SKM-1 (cell line): Measurements from ENCODE around the gene ALKBH7.
A peak's percentile ranks its signal among the peaks of the same experiment; 100 is the strongest.
"Not testable (repeated sequence)": the region's sequence is repeated elsewhere in the genome, so short reads cannot be mapped to it uniquely, and the experiment has no call there.

Experiments
- DNase-seq: peaks from one replicate; lab custom pipeline; 2025; ENCODE audit not compliant: unreplicated experiment; lab: John Stamatoyannopoulos, UW

ALKBH7 gene, protein sequence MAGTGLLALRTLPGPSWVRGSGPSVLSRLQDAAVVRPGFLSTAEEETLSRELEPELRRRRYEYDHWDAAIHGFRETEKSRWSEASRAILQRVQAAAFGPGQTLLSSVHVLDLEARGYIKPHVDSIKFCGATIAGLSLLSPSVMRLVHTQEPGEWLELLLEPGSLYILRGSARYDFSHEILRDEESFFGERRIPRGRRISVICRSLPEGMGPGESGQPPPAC

DNA sequence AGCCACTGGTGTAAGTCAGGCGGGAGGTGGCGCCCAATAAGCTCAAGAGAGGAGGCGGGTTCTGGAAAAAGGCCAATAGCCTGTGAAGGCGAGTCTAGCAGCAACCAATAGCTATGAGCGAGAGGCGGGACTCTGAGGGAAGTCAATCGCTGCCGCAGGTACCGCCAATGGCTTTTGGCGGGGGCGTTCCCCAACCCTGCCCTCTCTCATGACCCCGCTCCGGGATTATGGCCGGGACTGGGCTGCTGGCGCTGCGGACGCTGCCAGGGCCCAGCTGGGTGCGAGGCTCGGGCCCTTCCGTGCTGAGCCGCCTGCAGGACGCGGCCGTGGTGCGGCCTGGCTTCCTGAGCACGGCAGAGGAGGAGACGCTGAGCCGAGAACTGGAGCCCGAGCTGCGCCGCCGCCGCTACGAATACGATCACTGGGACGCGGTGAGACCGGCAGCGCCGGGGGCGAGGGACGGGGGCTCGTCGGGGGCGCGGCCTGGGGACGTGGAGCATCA is at the start of gene ALKBH7:
Gene ALKBH7 (plus strand): TSS at position 201 of the 502 bp plus-strand sequence. CDS start 27 bp downstream, at position 228.
- DNase-seq, result peak; percentile 96

DNA sequence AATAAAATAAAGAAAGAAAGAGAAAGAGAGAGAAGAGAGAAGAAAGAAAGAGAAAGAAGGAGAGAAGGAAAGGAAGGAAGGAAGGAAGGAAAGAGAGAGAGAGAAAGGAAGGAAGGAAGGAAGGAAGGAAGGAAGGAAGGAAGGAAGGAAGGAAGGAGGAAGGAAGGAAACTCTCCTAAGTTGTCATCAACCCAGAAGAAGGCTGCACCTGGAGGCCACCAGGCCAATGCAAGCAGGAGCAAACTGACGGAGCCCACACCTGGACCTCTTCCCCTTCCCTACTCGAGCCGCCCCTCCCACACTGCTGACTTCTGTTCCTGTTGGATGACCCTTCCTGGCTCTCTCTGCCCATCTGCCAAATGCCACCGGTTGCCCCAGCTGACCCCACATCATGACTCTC is 47.8 kb upstream of the ALKBH7 start:
- DNase-seq, result no peak

DNA sequence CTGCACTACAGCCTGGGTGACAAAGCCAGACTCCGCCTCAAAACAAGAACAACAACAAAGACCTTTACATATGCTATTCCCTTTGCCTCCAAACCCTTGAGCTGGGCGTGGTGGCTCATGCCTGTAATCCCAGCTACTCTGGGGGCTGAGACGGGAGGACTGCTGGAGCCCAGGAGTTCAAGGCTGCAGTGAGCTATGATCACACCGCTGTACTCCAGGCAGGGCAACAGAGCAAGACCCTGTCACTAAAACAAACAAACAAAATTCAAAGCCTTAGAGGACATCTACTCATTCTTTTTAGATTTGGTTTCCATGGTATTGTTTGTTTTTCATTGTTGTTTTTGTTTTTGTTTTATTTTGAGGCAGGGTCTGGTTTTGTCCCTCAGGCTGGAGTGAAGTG is 47.0 kb upstream of the ALKBH7 start:
- DNase-seq, result no peak

DNA sequence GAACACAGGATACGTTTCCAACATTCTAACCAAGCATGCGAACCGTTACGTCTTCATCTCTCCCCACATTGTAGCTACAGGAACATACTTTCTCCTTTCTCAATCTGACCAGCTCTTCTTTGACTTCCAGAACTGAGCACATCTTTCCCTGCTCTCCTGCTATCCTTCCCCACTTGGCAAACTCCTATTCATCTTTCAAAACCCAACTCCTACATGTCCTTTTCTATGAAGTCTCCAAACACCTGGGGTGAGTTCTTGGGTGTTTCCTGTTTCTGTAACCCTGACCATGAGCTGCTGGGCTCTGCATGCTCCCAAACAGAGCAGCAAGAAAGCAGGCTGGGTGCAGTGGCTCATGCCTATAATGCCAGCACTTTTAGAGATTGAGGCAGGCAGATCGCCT is 45.8 kb upstream of the ALKBH7 start:
- no peak for DNase-seq

DNA sequence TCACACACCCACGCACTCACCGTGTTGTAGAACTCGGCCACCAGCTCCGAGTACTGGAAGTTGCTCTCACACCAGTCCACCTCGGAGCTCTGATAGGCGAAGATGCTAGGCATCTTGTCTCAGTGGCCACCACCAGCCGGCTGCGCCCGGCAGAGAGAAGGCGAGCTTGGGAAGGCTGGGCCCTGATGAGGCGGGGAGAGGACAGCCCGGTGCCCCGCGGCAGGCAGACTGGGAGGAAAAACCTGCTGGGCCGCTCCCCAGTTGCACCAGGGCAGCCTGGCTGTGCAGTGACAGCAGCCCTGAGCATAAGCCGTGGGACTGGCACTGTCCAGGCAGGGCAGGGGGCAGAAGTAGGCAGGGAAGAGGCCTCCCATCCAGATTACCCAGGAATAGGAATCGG is 39.2 kb upstream of the ALKBH7 start, which contains the start of gene ACER1:
Gene ACER1 (minus strand): TSS at position 174 of the 400 bp plus-strand sequence. CDS start 61 bp downstream, at position 113.
- no peak for DNase-seq

DNA sequence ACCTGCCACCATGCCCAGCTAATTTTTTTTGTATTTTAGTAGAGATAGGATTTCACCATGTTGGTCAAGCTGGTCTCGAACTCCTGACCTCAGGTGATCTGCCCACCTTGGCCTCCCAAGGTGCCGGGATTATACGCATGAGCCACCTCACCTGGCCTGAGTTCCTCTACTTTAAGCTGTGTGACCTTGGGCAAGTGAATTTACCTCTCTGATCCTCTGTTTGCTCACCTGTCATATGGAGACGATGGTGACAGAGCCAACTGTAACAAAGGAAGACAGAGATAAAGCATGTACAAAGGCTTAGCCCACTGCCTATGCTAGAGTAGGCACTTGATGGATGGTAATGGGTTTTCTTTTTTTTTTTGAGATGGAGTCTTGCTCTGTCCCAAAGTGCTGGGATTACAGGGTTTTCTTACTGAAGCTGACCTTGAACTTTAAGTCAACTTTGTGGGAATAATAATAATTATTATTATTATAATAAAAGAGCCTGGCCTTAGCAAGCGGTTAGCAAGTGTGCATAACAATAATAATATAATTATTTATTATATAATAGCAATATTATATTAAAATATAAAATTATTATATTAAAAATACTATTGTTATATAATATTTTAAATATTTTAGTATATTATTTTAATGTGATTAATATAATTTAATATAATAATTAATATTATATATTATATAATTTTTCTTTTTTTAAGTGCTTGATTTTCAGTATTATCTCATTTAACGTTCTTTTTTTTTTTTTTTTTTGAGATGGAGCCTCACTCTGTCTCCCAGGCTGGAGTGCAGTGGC is 37.9 kb upstream of the ALKBH7 start:
- no peak for DNase-seq

DNA sequence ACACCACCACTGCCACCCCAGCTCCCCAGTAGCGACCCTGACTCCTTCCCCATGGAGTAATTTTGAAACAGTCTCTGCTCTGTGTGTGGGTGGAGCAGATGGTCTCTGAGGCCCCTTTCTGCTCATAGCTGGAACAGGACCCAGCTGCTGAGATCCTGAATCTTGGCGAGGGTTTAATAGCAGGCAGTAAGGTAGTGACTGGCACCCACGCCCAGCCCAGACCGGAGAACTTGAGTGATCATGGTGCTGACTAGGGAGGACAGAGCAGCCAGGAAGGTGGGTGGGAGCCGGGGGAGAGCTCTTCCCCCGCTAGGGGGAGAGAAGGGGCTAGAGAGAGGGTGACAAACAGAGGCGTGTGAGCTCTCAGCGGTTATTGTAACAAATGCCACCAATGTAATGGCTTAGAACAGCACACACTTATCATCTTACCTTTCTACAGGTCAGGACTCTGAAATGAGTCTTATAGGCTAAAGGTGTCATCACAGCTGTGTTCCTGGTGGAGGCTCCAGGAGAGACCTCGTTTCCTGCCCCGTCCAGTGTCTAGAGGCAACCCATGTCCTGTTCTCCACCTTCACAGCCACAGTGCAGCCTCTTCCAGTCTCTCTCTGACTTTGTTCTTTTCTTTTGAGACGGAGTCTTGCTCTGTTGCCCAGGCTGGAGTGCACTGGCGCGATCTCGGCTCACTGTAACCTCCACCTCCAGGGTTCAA is 31.9 kb upstream of the ALKBH7 start:
- no peak for DNase-seq

DNA sequence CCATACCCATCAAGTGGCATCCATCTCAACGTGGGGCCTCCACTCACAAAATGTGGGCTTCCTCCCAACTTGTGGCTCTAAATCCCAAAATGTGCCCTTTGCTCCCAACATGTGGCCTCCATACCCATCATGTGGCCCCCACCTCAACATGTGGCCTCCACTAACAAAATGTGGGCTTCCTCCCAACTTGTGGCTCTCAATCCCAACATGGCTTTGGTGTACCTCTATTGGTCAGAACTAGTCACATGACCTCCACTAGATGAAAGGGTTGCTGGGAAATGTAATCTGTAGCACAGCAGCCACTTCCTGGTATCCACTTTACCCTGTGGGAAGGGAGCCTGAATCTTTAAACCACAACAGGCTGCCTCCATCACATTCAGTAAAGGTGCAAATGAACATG is 29.1 kb upstream of the ALKBH7 start:
- DNase-seq, result no peak

DNA sequence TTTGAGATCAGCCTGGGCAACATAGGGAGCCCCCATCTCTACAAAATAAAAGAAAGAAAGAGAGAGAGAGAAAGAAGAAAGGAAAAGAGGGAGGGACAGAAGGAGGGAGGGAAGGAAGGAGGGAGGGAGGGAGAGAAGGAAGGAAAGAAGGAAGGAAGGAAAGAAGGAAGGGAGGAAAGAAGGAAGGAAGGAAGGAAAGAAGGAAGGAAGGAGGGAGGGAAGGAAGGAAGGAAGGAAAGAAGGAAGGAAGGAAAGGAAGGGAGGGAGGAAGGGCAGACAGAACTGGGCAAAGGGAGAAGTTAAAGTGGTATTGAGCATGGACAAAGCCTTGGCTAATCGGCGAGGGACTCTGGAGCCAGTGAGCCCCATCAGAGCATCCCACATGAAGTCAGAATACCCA is 23.3 kb upstream of the ALKBH7 start:
- not testable (repeated sequence) for DNase-seq

DNA sequence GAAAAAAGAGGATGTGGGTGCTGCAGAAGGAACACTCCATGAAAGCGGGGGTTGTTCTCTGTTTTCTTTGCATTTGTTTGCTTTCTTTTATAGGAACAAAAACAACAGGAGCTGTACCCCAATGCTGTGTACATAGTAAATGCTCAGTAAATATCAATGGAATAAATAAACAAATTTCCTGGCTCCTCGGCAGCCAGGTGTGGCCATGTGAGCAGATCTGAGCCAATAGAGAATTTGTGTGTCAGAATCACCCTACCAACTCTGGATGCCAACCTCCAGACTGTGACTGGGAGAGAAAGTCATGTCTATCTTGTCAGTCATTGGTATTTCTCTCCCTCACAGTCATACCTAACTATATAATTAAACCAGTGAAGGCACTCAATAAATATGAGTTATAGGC is 21.9 kb upstream of the ALKBH7 start:
- DNase-seq, result no peak

DNA sequence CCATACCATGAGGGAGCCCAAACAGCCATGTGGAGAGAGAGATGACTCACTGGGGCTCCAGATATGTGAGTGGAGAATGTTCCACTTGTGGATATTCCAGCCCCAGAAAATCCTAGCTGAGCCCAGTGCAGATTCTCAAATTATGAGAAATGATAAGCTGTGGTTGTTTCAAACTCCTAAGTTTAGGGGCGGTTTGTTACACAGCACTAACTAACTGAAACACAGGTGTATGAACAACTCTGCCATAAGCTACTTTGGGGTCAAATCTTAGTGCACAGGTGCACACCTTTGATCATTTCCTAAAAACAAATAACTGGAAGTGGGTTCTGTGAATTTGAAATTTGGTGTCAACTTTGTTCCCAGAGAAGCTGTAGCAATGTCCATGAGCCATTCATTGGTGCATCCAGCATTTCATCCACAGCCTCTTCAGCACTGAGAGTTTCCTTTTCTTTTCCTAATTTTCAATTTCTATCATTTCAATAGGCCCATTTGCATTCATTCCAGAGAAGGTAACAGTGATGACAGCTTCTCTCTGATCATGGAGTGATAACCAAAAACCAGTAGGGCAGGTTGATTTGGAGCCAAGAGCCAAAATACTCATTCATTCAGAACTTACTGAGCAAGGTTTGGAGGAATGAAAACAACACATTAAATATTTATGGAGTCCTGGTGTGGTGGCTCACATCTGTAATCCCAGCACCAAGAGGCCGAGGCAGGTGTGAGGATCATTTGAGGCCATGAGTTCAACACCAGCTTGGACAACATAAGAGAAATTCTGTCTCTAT is 20.0 kb upstream of the ALKBH7 start:
- no peak for DNase-seq

DNA sequence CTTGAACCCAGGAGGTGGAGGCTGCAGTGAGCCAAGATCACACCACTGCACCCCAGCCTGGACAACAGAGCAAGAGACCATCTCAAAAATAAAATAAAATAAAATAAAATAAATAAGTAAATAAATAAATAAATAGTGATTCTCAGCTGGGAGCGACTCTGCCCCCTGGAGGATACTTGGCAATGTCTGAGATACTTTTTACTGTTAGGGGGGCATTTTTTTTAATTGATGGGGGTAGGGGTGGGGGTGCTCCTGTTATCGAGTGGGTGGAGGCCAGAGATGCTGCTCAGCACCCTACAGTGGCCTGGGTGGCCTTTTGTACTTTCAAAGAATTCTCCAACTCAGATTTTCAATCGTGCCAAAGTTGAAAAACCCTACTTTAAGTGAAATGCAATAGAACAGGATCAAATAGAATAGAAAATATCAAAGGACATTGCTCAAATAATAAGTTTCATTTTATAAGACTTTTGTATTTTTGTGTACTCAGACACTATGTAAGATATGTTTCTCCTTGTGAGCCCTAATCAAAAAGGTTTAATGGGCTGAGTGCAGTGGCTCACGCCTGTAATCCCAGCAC is 18.4 kb upstream of the ALKBH7 start:
- DNase-seq, result no peak

DNA sequence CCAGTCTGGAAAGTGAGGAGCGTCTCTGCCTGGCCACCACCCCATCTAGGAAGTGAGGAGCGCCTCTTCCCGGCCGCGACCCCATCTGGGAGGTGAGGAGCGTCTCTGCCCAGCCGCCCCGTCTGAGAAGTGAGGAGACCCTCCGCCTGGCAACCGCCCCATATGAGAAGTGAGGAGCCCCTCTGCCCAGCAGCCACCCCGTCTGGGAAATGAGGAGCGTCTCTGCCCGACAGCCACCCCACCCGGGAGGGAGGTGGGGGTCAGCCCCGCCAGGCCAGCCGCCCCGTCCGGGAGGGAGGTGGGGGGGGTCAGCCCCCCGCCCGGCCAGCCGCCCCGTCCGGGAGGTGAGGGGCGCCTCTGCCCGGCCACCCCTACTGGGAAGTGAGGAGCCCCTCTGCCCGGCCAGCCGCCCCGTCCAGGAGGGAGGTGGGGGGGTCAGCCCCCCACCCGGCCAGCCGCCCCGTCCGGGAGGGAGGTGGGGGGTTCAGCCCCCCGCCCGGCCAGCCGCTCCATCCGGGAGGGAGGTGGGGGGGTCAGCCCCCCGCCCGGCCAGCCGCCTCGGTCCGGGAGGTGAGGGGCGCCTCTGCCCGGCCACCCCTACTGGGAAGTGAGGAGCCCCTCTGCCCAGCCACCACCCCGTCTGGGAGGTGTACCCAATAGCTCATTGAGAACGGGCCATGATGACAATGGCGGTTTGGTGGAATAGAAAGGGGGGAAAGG is 17.1 kb upstream of the ALKBH7 start:
- not testable (repeated sequence) for DNase-seq

DNA sequence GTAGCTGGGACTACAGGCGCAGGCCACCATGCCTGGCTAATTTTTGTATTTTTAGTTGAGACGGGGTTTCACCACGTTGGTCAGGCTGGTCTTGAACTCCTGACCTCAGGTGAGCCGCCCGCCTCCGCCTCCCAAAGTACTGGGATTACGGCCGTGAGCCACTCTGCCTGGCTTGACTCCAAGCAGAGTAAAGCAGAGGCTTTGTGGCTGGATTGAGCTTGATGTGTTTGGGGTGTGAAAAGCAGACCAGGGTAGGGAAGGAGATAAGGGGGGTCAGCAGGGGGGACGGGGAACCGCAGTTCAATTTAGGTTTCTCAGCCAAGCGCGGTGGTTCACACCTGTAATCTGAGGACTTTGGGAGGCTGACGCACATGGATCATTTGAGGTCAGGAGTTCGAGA is 15.4 kb upstream of the ALKBH7 start:
- no peak for DNase-seq

DNA sequence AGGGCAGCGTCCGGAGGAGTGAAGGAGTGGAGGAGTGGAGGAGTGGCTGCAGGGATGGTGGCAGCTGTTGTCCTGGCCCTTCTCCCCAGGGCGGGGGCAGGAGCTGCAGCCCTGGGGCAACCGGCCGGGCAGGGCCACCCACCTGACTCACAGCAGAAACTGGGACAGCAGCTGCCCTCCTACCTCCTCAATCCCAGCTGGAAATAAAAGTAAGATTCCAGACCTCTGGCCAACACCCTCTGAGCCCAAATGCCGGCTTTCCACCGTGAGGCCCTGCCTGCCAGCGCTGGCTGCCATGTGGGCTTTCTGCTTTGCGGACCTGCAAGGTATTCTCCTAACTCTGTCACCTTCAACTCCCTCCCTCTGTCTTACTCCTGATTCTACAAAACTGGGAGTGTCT is 14.6 kb upstream of the ALKBH7 start:
- DNase-seq, result no peak

DNA sequence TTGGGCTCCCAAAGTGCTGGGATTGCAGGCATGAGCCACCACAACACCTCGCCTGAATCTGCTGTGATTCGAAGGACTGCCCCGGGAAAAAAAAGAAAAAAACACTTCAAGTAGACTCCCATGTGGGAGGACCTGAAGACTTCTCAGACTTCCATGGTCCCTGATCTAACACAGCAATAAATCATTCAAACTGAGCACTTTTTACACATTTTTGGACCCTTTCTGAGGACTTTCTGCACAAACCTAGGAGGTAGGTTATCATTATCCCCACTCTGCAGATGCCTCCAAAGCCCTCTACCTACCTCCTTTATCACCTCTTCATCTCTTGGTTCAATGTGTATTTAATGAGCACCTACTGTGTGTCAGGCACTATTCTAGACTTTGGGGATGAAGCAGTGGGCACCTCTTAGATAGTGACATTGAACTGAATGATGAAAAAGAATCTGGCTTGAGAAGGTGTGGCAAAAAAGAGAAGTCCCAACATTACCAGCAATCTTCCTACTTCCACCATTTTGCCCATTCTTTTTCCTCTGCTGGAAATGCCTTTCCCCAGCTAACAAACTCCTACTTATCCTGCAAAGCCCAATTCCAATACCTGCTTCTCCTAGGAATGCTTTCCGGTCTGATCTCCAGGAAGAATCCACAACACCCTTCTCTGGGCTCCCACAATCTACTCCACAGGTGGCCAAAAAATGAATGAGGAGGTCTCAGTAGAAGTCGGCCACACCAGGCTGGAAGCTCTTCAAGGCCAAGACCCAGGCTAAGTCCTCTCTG is 12.8 kb upstream of the ALKBH7 start:
- no peak for DNase-seq

DNA sequence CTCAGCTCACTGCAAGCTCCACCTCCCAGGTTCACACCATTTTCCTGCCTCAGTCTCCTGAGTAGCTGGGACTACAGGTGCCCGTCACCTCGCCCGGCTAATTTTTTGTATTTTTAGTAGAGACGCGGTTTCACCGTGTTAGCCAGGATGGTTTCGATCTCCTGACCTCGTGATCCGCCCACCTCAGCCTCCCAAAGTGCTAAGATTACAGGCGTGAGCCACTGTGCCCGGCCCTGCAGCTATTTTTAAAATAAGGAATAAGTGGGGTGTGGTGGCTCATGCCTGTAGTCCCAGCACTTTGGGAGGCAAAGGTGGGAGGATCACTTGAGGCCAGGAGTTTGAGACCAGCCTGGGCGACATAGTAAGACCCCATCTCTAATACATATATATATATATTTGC is 12.1 kb upstream of the ALKBH7 start:
- not testable (repeated sequence) for DNase-seq

DNA sequence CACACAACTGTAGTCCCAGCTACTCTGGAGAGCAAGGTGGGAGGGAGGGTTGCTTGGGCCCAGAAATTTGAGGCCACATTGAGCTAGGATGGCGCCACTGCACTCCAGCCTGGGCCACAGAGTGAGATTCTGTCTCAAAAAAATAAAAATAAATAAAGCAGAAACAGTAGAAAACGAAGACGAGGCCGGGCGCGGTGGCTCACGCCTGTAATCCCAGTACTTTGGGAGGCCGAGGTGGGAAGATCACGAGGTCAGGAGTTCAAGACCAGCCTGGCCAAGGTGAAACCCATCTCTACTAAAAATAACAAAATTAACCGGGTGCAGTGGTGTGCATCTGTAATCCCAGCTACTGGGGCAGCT is 11.8 kb upstream of the ALKBH7 start:
- not testable (repeated sequence) for DNase-seq

DNA sequence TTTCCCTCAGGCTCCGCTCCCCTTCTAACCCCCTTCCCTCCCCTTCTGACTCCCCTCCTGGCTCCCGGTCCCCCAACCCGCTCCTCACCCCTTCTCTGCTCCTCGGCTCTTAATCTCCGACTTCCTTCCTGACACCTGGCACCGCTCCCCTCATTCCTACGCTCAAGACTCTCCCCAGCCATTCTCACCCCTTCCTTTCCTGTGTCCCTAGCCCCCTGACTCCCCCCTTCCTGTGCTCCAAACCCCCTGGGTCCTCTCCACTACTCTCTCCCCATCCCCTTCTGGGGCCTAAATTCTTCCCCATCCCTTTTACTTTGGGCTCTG is 10.6 kb upstream of the ALKBH7 start:
- DNase-seq, result no peak
